Neuronal stem cell (in vitro differentiated cells): Measurements from ENCODE around the gene CFAP54.
"Not testable (repeated sequence)": the region's sequence is repeated elsewhere in the genome, so short reads cannot be mapped to it uniquely, and the experiment has no call there.

Experiments
- DNase-seq: peaks from one replicate; pipeline ENCODE4 v3.0.0-alpha.2; 2013; ENCODE audit warnings: low spot score
- H2AFZ ChIP-seq: one replicate; pipeline ENCODE4 v1.6.1; 2013; ENCODE audit warnings: mild to moderate bottlenecking, low read length, inconsistent platforms
- H2AK5ac ChIP-seq: 2 replicates; pipeline ENCODE4 v1.6.1; 2013; ENCODE audit warnings: low read depth, mild to moderate bottlenecking, inconsistent platforms, low read length, moderate library complexity, mixed read lengths
- H2BK120ac ChIP-seq: 2 replicates; pipeline ENCODE4 v1.6.1; 2013; ENCODE audit warnings: low read depth, mild to moderate bottlenecking, inconsistent platforms, low read length, moderate library complexity, mixed read lengths
- H2BK12ac ChIP-seq: one replicate; pipeline ENCODE4 v1.6.1; 2013; ENCODE audit warnings: low read length, inconsistent platforms
- H2BK15ac ChIP-seq: 2 replicates; pipeline ENCODE4 v1.6.1; 2013; ENCODE audit warnings: mild to moderate bottlenecking, low read length, inconsistent platforms, mixed read lengths
- H2BK5ac ChIP-seq: one replicate; pipeline ENCODE4 v1.6.1; 2013; ENCODE audit warnings: inconsistent platforms, mild to moderate bottlenecking, low read length, moderate library complexity
- H3K14ac ChIP-seq: one replicate; pipeline ENCODE4 v1.6.1; 2013; ENCODE audit warnings: low read length, inconsistent platforms
- H3K18ac ChIP-seq: 2 replicates; pipeline ENCODE4 v1.6.1; 2013; ENCODE audit warnings: low read length, inconsistent platforms
- H3K23ac ChIP-seq: 2 replicates; pipeline ENCODE4 v1.6.1; 2013; ENCODE audit warnings: low read depth, mild to moderate bottlenecking, mixed read lengths, low read length, inconsistent platforms; ENCODE audit not compliant: poor library complexity
- H3K27ac ChIP-seq: replicated peaks from 3 replicates; pipeline ENCODE4 v1.5.1; 2013; ENCODE audit warnings: low read length, inconsistent platforms
- H3K27me3 ChIP-seq, 3 experiments: 2 replicates each; pipeline ENCODE4 v1.6.1; 2013; ENCODE audit warnings: low read length in 3 of 3, mild to moderate bottlenecking in 2 of 3, inconsistent platforms in 1 of 3, low read depth in 1 of 3, mixed read lengths in 1 of 3, moderate library complexity in 1 of 3; ENCODE audit not compliant: control insufficient read depth in 3 of 3, insufficient read depth in 3 of 3
- H3K36me3 ChIP-seq, 2 donors: replicated peaks in 1 of 2; 2 replicates each; pipeline ENCODE4 v1.6.1; 2013; ENCODE audit warnings: low read length in 2 of 2; ENCODE audit not compliant: control insufficient read depth in 2 of 2, insufficient read depth in 2 of 2
- H3K4ac ChIP-seq: 2 replicates; pipeline ENCODE4 v1.6.1; 2013; ENCODE audit warnings: inconsistent platforms, mild to moderate bottlenecking, low read length, moderate library complexity
- H3K4me1 ChIP-seq, 2 donors: 1 replicate in 1 of 2; 2 replicates in 1 of 2; pipeline ENCODE4 v1.6.1; 2013; ENCODE audit warnings: low read length in 2 of 2, low read depth in 1 of 2; ENCODE audit not compliant: control insufficient read depth in 2 of 2, insufficient read depth in 1 of 2
- H3K4me2 ChIP-seq: one replicate; pipeline ENCODE4 v1.6.1; 2013; ENCODE audit warnings: mild to moderate bottlenecking, low read length, inconsistent platforms; ENCODE audit not compliant: insufficient read depth, poor library complexity, severe bottlenecking
- H3K4me3 ChIP-seq, 2 donors: 2 replicates each; pipeline ENCODE4 v1.5.1; 2013; ENCODE audit warnings: low read length in 2 of 2, mild to moderate bottlenecking in 2 of 2, inconsistent platforms in 1 of 2, moderate library complexity in 1 of 2
- H3K79me1 ChIP-seq: one replicate; pipeline ENCODE4 v1.6.1; 2013; ENCODE audit warnings: low read depth, mild to moderate bottlenecking, inconsistent platforms, low read length, moderate library complexity
- H3K9ac ChIP-seq: one replicate; pipeline ENCODE4 v1.6.1; 2013; ENCODE audit warnings: mild to moderate bottlenecking, low read depth, low read length, inconsistent platforms; ENCODE audit not compliant: poor library complexity
- H3K9me3 ChIP-seq, 2 donors: replicated peaks in 1 of 2; 2 replicates each; pipeline versions ENCODE3 to v1.6.1; 2013; ENCODE audit warnings: low read length in 2 of 2, mild to moderate bottlenecking in 2 of 2, inconsistent platforms in 1 of 2, low read depth in 1 of 2, mixed read lengths in 1 of 2, moderate library complexity in 1 of 2; ENCODE audit not compliant: control insufficient read depth in 2 of 2, insufficient read depth in 1 of 2
- H4K8ac ChIP-seq: one replicate; pipeline ENCODE4 v1.6.1; 2013; ENCODE audit warnings: low read depth, mild to moderate bottlenecking, inconsistent platforms, low read length, moderate library complexity
- H4K91ac ChIP-seq: one replicate; pipeline ENCODE4 v1.6.1; 2013; ENCODE audit warnings: low read length, low read depth, mild to moderate bottlenecking, inconsistent platforms; ENCODE audit not compliant: poor library complexity
- WGBS, 2 donors: extraction: QIAGEN DNeasy Blood & Tissue Kit; methylation state at CpG; one replicate each; pipeline ENCODE4 v1.1.7; 2013; ENCODE audit warnings: missing lambda C conversion rate in 2 of 2, mixed read lengths in 1 of 2; ENCODE audit not compliant: insufficient read length in 2 of 2, insufficient replicate concordance in 1 of 2; ENCODE audit errors: extremely low coverage in 2 of 2; 5-methylcytosine and 5-hydroxymethylcytosine counted together

CFAP54 gene

GRCh38 chr12:96493106-96493505 lies 3.7 kb downstream of the CFAP54 start:
- Histone ChIP-seq H3K27ac (no peak overlapping the region), H3K18ac (no peak overlapping the region), H3K14ac (no peak overlapping the region), H2BK15ac (no peak overlapping the region), H2BK5ac (no peak overlapping the region), H2BK120ac (no peak overlapping the region), H3K27me3 (peaks cover 0 to 5% (median 0%) of the 10 kb centered on the region in 3 experiments), H3K23ac (no peak overlapping the region), H3K4me3 (no peak overlapping the region), H2AFZ (no peak overlapping the region), H3K9me3 (no peaks in the 10 kb centered on the region), H4K91ac (no peak overlapping the region), H2AK5ac (no peak overlapping the region), H3K36me3 (no peaks in the 10 kb centered on the region), H2BK12ac (no peak overlapping the region), H3K79me1 (no peaks in the 10 kb centered on the region), H3K4ac (no peak overlapping the region), H4K8ac (no peak overlapping the region), H3K4me2 (no peak overlapping the region), H3K4me1 (peaks cover 0 to 3% of the 10 kb centered on the region in 2 donors), H3K9ac (no peak overlapping the region)
- no peak for DNase-seq

GRCh38 chr12:96494154-96494553 lies 4.8 kb downstream of the CFAP54 start:
- not testable (repeated sequence) for H3K4ac ChIP-seq, H3K36me3 ChIP-seq, H3K4me2 ChIP-seq, H2AK5ac ChIP-seq, H3K23ac ChIP-seq, H3K9ac ChIP-seq, H4K8ac ChIP-seq, DNase-seq, H3K4me3 ChIP-seq, H3K4me1 ChIP-seq, H2BK15ac ChIP-seq, H2BK12ac ChIP-seq, H3K18ac ChIP-seq, H2BK120ac ChIP-seq, H2AFZ ChIP-seq, H2BK5ac ChIP-seq, H4K91ac ChIP-seq, H3K27me3 ChIP-seq, H3K27ac ChIP-seq, H3K14ac ChIP-seq, H3K9me3 ChIP-seq, H3K79me1 ChIP-seq
- WGBS, 2 donors = no CpG with 5 or more reads among the region's 6 CpGs

- Histone ChIP-seq H2AK5ac (no peak overlapping the region), H3K79me1 (no peaks in the 10 kb centered on the region), H3K9me3 (no peaks in the 10 kb centered on the region), H2BK15ac (no peak overlapping the region), H2BK12ac (no peak overlapping the region), H3K18ac (no peak overlapping the region), H3K14ac (no peak overlapping the region), H3K27me3 (no peaks in the 10 kb centered on the region), H2BK120ac (no peak overlapping the region), H3K4me3 (no peak overlapping the region), H3K9ac (no peak overlapping the region), H4K91ac (no peak overlapping the region), H2AFZ (no peak overlapping the region), H4K8ac (no peak overlapping the region), H3K23ac (no peak overlapping the region), H3K4me2 (no peak overlapping the region), H2BK5ac (no peak overlapping the region), H3K36me3 (no peaks in the 10 kb centered on the region), H3K4me1 (no peaks in the 10 kb centered on the region), H3K27ac (no peak overlapping the region), H3K4ac (no peak overlapping the region)
- DNase-seq = no peak
- WGBS, 2 donors = no CpG with 5 or more reads among the region's 11 CpGs
Measured at GRCh38 chr12:96495155-96495554, 5.8 kb downstream of the CFAP54 start.

- Histone ChIP-seq H3K23ac (no peak overlapping the region), H2BK120ac (no peak overlapping the region), H3K27me3 (no peaks in the 10 kb centered on the region), H3K14ac (no peak overlapping the region), H2BK5ac (no peak overlapping the region), H2BK12ac (no peak overlapping the region), H3K27ac (no peak overlapping the region), H2AFZ (no peak overlapping the region), H2AK5ac (no peak overlapping the region), H3K79me1 (no peaks in the 10 kb centered on the region), H3K18ac (no peak overlapping the region), H3K9me3 (no peaks in the 10 kb centered on the region), H3K4me3 (no peak overlapping the region), H3K4ac (no peak overlapping the region), H4K8ac (no peak overlapping the region), H3K4me1 (peaks cover 0 to under 1% of the 10 kb centered on the region in 2 donors), H3K4me2 (no peak overlapping the region), H4K91ac (no peak overlapping the region), H2BK15ac (no peak overlapping the region), H3K9ac (no peak overlapping the region), H3K36me3 (no peaks in the 10 kb centered on the region)
- DNase-seq = no peak
- no CpG with 5 or more reads among the region's 2 CpGs for WGBS, 2 donors
Measured at GRCh38 chr12:96495841-96496545, 6.6 kb downstream of the CFAP54 start.
